ENCODE results near the gene TMED8.
A peak's percentile ranks its signal among the peaks of the same experiment; 100 is the strongest.

Gene TMED8

DNA sequence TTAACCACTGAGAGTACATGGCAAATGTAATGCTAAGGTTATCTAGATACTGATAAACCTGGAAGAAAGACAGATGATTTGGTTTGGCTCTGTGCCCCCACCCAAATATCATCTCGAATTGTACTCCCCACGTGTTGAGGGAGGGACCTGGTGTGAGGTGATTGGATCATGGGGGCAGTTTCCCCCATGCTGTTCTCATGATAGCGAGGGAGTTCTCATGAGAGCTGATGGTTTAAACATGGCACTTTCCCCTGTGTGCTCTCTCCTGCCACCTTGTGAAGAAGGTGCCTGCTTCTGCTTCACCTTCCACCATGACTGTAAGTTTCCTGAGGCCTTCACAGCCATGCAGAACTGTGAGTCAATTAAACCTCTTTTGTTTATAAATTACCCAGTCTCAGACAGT is 32.2 kb upstream of the TMED8 start:
- peak; percentile 10 for DNase-seq (ENCODE audit: low read depth)
- no peak overlapping the region for H3K4me3 ChIP-seq (ENCODE audit: control insufficient read depth, low read depth, low read length)
- TF ChIP-seq, protein P1, sequence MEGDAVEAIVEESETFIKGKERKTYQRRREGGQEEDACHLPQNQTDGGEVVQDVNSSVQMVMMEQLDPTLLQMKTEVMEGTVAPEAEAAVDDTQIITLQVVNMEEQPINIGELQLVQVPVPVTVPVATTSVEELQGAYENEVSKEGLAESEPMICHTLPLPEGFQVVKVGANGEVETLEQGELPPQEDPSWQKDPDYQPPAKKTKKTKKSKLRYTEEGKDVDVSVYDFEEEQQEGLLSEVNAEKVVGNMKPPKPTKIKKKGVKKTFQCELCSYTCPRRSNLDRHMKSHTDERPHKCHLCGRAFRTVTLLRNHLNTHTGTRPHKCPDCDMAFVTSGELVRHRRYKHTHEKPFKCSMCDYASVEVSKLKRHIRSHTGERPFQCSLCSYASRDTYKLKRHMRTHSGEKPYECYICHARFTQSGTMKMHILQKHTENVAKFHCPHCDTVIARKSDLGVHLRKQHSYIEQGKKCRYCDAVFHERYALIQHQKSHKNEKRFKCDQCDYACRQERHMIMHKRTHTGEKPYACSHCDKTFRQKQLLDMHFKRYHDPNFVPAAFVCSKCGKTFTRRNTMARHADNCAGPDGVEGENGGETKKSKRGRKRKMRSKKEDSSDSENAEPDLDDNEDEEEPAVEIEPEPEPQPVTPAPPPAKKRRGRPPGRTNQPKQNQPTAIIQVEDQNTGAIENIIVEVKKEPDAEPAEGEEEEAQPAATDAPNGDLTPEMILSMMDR (conservative IDR thresholded peaks at IDR 0.05; ENCODE audit: control insufficient read depth, insufficient read depth, low read depth, low read length): peak; percentile 25

DNA sequence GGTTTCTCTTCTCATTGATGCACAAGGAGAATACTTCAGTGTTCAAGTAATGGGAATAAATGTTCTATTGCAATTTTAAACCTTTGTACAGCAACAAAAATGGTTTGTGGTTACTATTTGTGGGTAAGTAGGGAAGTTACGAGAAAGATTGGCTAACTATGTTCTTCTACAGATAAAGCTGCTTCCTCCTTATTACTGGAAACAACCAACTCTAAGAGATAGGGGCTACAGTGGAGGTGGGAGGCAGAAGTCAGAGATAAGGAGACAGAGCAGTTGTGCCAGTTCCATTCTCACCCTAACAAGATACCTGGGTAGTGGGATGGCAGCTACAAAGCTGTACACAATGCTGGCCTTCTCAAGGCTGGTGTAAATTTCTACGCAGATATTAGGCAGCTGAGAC is 30.3 kb upstream of the TMED8 start:
- no peak overlapping the region for H3K4me3 ChIP-seq (ENCODE audit: control insufficient read depth, low read depth, low read length)
- TF ChIP-seq, protein P1 (conservative IDR thresholded peaks at IDR 0.05; ENCODE audit: control insufficient read depth, insufficient read depth, low read depth, low read length): no peak
- DNase-seq (ENCODE audit: low read depth): no peak

DNA sequence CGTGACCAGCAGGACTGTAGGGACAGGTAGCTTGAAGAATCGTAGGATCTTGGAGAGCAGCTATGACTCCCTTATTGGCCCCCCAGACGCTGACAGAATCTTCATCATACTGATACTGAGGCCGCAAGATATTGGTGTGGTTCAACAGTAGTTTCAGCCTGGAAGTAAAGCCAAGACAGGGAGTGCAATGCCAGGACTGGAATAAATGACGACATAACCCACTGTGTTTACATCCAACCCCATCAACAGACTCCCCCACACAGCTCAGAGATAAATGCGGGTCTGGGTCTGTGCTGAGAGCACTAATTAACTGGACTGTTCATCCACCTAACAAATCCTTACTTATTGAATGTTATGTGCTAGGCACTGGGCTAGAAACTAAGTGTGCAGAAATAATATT is 29.8 kb upstream of the TMED8 start:
- DNase-seq (ENCODE audit: low read depth): no peak

DNA sequence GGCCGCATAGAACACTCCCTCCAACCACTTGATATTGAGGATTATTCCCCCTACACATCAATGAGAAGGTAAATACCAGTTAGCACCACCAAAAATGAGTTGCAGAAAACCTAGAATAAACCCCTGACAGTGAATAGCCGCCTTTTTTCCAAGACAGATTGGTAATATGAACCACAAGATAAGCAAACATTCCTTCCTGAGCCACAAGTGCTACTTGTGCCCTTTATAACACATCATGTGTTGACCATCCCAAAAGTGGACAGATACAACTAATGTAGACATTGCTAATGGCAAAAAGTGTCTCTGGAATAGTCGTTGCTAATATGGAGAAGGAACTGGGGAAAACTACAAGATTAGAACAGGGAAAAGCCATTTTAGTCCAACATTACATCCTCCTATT is 29.2 kb upstream of the TMED8 start:
- TF ChIP-seq, protein P1 (conservative IDR thresholded peaks at IDR 0.05; ENCODE audit: control insufficient read depth, insufficient read depth, low read depth, low read length): no peak
- H3K4me3 ChIP-seq (ENCODE audit: control insufficient read depth, low read depth, low read length): no peak overlapping the region
- DNase-seq (ENCODE audit: low read depth): no peak

More for the DNA sequence above, 29.8 kb upstream of the TMED8 start:
- TF ChIP-seq, protein P1 (conservative IDR thresholded peaks at IDR 0.05; ENCODE audit: control insufficient read depth, insufficient read depth, low read depth, low read length): no peak
- no peak overlapping the region for H3K4me3 ChIP-seq (ENCODE audit: control insufficient read depth, low read depth, low read length)

DNA sequence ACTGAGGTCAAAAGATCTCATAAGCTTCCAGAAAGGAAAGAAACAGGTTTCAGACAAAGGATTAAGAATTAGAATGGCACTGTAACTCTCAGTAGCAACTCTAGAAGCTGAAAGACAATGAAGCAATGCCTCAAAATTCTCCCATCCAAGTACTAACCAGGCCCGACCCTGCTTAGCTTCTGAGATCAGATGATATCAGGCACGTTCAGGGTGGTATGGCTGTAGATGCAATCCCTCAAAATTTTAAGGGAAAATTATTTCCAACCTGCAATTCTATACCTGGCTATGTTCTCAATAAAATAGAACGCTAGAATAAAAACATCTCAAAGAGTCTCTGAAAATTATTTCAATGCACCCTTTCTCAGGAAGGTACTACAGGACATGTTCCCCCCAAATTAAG is 26.9 kb upstream of the TMED8 start:
- H3K4me3 ChIP-seq (ENCODE audit: control insufficient read depth, low read depth, low read length): no peak overlapping the region
- TF ChIP-seq, protein P1 (conservative IDR thresholded peaks at IDR 0.05; ENCODE audit: control insufficient read depth, insufficient read depth, low read depth, low read length): no peak
- no peak for DNase-seq (ENCODE audit: low read depth)

DNA sequence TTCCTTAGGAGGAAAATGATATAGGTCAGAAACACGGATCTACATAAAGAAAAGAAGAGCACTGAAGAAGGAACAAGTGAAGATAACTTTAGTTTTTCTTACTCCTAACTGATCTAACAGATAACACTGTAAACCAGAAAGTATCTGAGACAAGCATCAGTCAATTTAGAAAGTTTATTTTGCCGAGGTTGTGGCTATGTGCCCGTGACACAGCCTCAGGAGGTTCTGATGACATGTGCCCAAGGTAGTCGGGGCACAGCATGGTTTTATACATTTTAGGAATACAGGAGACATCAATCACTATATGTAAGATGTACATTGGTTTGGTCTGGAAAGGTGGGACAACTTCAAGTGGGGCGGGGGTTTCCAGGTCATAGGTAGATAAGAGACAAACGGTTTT is 23.3 kb upstream of the TMED8 start:
- no peak overlapping the region for H3K4me3 ChIP-seq (ENCODE audit: control insufficient read depth, low read depth, low read length)
- no peak for DNase-seq (ENCODE audit: low read depth)
- TF ChIP-seq, protein P1 (conservative IDR thresholded peaks at IDR 0.05; ENCODE audit: control insufficient read depth, insufficient read depth, low read depth, low read length): no peak

DNA sequence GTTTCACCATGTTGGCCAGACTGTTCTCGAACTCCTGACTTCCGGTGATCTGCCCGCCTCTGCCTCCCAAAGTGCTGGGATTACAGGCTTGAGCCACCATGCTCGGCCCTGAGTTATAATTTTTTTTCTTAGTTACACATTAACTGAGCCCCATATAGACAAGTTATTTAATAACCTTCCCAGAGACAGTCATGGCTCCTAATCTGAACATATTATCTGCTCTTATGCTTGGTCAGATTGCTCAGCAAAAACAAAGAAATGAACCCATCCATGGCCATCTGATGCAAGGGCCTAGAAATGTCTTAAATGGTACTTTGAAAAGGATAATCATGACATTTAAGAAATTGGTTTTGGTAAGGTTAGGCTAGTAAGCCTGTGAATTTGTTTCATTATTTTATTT is 13.3 kb upstream of the TMED8 start:
- no peak overlapping the region for H3K4me3 ChIP-seq (ENCODE audit: control insufficient read depth, low read depth, low read length)
- TF ChIP-seq, protein P1 (conservative IDR thresholded peaks at IDR 0.05; ENCODE audit: control insufficient read depth, insufficient read depth, low read depth, low read length): no peak
- DNase-seq (ENCODE audit: low read depth): no peak

Data from fibroblast of mammary gland (primary cell).